WI38 (cell line): ENCODE results near the gene DNM3.

Source experiments
- H3K4me3 ChIP-seq: 2 replicates; pipeline ENCODE4 v1.5.1; 2011; ENCODE audit warnings: low read depth, mild to moderate bottlenecking, control low read depth, low read length
- TF ChIP-seq, protein P1 (sequence below): IDR thresholded peaks from 2 replicates; pipeline ENCODE4 v1.5.1; 2012; ENCODE audit warnings: low read depth, mild to moderate bottlenecking, control low read depth, low read length

DNM3 gene

DNA sequence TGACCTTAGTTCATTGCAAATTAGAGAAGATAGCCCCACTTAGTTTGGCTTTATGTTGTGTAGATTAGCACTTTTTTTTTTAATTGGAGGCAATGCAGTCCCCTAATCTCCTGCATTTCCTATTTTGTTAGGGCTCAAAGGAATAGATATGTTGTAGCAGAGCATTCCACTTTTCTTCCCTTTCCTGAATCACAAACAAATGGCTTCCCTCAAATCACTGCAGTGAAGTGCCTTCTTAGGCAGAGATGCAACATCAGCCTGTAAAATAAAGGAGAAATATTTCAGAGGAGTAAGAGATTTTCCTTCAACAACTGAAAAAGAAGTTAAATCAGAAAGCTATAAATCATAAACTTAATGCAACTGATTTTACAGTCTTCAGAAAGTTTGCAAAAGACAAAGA, 307.4 kb downstream of the DNM3 start:
- H3K4me3 ChIP-seq, result no peak overlapping the region
- TF ChIP-seq, protein P1, sequence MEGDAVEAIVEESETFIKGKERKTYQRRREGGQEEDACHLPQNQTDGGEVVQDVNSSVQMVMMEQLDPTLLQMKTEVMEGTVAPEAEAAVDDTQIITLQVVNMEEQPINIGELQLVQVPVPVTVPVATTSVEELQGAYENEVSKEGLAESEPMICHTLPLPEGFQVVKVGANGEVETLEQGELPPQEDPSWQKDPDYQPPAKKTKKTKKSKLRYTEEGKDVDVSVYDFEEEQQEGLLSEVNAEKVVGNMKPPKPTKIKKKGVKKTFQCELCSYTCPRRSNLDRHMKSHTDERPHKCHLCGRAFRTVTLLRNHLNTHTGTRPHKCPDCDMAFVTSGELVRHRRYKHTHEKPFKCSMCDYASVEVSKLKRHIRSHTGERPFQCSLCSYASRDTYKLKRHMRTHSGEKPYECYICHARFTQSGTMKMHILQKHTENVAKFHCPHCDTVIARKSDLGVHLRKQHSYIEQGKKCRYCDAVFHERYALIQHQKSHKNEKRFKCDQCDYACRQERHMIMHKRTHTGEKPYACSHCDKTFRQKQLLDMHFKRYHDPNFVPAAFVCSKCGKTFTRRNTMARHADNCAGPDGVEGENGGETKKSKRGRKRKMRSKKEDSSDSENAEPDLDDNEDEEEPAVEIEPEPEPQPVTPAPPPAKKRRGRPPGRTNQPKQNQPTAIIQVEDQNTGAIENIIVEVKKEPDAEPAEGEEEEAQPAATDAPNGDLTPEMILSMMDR, result no peak

DNA sequence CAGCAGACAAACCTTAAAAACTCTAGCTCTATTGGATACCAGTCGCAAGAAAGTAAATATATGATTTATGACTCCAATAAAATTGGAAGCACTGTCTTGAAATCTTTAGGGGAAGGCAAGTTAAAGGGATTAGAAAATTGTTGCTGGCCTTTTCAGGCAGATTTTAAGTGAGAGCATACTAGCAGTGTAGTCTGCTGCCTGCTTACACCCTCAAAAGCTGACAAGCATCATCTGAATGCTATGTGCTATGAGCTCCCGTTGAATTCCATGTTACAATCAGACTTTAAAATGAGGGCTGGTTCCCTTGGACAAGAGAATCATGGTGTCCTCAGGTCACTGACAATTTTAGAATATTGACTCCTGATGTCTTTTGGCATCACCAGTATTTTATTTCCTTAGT, 308.0 kb downstream of the DNM3 start:
- H3K4me3 ChIP-seq, result no peak overlapping the region
- TF ChIP-seq, protein P1, result no peak

DNA sequence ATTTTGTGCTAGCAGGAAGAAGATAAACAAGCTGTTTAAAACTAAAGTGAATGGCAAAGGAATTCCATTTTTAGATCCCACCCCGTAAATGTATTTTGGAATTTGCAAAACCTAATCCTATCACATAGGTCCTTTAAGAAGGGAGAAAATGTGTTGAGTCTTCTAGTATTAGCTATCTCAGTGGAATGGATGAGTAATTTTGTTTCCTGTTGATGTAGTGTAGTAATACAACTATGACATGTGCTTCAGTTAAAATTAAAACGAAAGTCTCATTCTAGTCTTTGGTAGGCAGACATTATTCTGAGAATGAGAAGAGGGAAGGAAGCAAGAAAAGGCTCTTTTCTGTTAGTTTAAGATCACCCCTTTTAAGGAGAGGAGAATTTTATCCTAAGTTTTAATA, 313.3 kb downstream of the DNM3 start:
- TF ChIP-seq, protein P1, result no peak
- H3K4me3 ChIP-seq, result peak overlapping the region; percentile 39

DNA sequence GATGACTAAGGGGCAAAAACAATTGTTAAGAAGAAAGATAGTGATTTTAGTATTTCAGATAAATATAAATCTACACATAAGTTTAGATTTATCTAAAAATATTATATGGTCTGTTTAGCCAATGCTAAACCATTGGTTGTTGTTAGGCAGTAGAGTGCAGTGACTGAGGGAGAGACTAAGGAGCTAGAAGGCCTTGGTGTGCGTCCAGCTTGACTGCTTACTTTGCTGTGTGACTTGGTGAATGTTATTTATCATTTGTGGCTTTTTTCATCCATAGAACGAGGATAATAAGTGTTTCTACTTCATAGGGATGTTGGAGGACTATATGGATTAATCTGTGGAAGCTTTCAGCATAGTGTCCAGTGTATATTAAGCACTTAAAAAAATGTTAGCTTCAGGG, 314.5 kb downstream of the DNM3 start:
- TF ChIP-seq, protein P1, result no peak
- no peak overlapping the region for H3K4me3 ChIP-seq

DNA sequence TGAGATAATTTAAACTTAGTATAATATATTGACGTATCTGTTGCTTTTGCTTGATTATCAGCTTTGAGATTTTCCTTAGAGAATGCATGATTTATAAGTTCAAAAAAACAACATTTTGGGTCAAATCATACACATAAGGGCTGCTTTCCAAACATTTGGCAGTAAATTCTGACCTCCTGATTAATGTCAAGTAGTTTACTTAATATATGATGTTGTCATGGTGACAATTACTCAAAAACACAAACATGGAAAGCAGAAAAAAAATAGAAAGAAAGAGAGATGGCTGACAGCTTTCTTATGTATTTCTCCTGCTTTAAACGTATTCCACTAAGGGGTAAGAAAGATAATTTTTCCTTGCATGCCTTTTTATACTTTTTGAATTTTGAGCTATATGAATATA, 320.9 kb downstream of the DNM3 start:
- H3K4me3 ChIP-seq, result no peak overlapping the region
- TF ChIP-seq, protein P1, result no peak

DNA sequence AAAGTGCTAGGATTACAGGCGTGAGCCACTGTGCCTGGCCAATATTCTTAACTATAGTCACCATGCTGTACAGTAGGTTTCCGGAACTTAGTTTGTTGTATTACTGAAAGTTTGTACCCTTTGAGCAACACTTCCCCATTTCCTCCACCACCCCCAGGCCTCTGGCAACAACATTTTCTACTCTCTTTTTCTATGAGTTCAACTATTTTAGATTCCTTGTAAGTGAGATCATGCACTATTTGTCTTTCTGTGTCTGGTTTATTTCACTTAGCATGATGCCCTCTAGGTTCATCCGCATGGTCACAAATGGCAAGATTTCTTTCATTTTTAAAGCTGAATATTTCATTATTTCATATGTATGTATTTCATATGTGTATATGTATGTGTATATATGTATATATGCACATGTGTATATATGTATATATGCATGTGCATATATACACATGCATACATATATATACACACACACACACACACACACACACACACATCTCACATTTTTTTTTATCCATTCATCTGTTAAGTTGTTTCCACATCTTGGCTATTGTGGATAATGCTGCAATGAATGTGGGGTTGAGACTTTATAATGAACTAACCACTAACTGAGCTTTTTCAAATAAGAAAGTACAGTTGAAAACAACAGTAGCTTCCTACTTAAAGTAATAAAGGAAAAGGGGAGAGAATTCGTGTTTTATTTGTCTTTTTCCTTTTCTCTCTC, 322.4 kb downstream of the DNM3 start:
- no peak overlapping the region for H3K4me3 ChIP-seq
- TF ChIP-seq, protein P1, result no peak

DNA sequence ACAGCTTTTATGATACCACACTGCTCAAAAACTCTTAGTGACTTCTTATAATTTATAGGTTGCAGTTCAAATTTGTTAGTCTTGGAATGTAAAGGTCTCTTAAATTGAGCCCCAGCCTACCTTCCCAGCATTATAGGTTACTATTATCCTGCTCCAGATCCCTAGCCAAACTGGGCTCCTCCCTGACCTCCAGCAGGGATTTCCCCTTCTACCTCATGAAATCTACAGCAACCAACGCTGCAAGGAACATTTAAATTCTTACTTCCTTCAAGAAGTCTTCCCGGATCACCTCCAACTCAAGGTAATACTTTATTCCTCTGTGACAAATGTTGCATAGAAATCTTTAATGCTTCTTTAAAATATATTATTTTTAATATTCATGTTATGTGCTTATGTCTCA, 324.1 kb downstream of the DNM3 start:
- no peak overlapping the region for H3K4me3 ChIP-seq
- TF ChIP-seq, protein P1, result no peak
